ENCODE measurements around the gene PLPP1. TPM values are rescaled to one million over a fixed set of nuclear protein-coding genes. Genes with fewer than 3 reads are reported as not detected.

PLPP1 gene
- total RNA-seq, 2 donors from 2014 or later: 56.8 to 87.8 TPM

DNA sequence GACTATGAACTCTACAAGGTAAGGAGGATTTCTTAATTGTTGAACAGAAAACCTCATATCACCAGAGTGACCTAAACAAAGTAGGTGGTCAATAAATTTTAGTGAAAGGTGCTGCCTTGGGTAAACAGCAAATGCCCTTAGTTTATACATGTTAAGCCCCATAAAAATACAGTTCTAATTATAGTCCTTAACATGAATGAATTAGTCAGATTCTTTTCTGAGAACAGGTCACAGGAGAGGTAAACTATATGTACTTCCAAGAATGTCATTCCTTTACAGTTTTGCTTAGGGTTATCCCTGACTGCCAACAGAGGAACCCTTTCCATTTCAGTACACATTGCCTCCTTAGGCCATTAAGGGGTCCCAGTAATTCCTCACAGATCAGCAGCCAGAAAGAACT lies 64.9 kb downstream of the PLPP1 start:
- ATAC-seq: no peak
- intact Hi-C loops (cut with DNase I): no loop called here
- DNase-seq: no peak

GRCh38 chr5:55467862-55468551 lies 66.8 kb downstream of the PLPP1 start:
- ATAC-seq (no peak), DNase-seq (no peak)
- intact Hi-C loops (cut with DNase I): no loop called here

DNA sequence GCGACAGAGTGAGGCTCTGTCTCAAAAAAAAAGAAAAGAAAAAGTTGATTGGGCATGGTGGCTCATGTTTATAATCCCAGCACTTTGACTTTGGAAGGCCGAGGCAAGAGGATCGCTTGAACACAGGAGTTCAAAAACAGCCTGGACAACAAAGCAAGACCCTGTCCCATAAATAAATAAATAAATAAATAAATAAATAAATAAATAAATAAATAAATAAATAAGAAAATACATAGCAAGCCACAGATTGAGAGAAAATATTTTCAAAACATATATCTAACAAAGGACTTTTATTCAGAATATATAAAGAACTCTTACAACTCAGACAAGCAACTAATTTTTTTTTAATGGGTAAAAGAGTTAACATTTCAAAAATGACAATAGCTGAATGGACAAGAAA lies 71.2 kb downstream of the PLPP1 start:
- no peak for ATAC-seq
- intact Hi-C loops (cut with DNase I): no loop called here
- DNase-seq: no peak

DNA sequence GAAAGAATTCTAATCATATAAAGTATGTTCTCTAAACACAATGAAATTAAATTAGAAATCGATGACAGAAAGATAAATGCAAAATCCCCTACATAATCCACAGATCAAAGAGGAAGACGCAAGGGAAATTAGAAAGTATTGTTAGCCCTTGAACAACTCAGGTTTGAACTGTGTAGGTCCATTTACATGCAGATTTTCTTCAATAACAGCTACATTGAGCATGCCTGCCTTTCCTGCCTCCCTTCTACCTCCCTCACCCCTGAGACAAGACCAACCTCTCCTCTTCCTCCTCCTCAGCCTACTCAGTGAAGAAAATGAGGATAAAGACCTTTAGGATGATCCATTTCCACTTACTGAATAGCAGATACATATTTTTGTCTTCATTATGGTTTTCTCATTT lies 75.2 kb downstream of the PLPP1 start:
- DNase-seq (no peak), ATAC-seq (no peak)
- intact Hi-C loops (cut with DNase I): no loop called here

- DNase-seq (no peak), ATAC-seq (no peak)
- intact Hi-C loops (cut with DNase I): no loop called here
These were observed 78.4 kb downstream of the PLPP1 start for GRCh38 chr5:55456216-55456895.

DNA sequence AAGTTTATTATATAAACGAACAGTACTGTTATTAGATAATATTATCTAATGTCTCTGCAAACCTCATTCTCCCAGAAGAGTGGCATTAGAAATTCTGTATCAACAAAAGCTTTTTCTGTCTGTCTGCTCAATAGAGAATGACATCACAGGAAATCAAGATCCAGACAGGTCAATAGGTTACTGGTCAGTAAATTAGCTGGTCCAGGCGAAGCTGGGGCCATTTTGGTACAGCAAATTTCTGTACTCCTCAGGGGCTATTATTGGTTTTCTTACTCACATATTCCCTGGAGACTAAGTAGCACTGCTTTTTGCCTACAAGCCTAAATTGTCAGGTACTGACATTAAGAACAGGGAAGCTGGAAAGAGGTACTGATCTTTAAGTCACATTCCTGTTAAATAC lies 80.5 kb downstream of the PLPP1 start:
- DNase-seq (no peak), ATAC-seq (no peak)
- intact Hi-C loops (cut with DNase I): no loop called here

- intact Hi-C loops (cut with DNase I): no loop called here
- no peak for ATAC-seq
- no peak for DNase-seq
These were observed 81.6 kb downstream of the PLPP1 start for GRCh38 chr5:55453211-55453610.

GRCh38 chr5:55451976-55452375 lies 82.8 kb downstream of the PLPP1 start:
- DNase-seq (no peak), ATAC-seq (no peak)
- intact Hi-C loops (cut with DNase I): no loop called here

GRCh38 chr5:55450050-55450765 lies 84.6 kb downstream of the PLPP1 start:
- ATAC-seq: no peak
- no peak for DNase-seq
- intact Hi-C loops (cut with DNase I): no loop called here

DNA sequence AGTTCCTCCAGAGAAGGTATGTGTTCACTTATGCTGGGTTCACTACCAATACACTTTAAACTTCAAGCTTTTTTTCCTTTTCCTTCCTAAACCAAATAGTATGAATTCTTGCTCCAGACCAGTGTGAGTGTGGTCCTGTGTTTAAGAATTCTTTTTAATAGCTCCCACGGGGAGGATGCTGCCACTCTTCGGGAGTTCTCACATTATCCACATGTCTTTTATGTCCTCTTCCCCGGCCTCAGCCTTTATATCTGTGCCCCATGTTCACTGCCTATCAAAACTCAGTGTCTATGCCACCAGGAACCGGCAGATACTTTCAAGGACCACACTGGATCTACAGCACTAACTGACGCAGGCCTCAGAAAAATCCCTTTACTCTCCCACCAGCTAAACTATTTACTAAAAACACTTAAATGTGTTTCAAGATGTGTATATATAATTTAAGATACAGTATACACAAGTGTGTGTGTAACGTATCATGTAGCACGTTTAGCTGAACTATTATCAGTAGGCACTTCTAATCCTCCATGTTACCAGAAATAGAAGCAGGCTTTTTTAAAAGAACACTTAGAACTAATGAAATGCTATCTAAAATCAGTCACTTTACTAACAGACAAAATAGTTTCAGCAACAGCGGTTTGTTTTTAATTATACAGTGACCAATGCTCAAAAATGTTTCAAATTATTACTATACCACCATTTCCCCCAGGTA lies 88.0 kb downstream of the PLPP1 start:
- ATAC-seq (peak; percentile 43 to 58), DNase-seq (no peak)
- intact Hi-C loops (cut with DNase I): loop anchor here in 1 of 2 donors (10.0 kb wide), 1 partner anchor 68 kb away; no protein-coding TSS in a partner anchor

GRCh38 chr5:55445791-55446190 lies 89.0 kb downstream of the PLPP1 start:
- DNase-seq (no peak), ATAC-seq (no peak)
- intact Hi-C loops (cut with DNase I): loop anchor here in 1 of 2 donors (10.0 kb wide), 1 partner anchor 69 kb away; no protein-coding TSS in a partner anchor

- DNase-seq (no peak), ATAC-seq (no peak)
- intact Hi-C loops (cut with DNase I): loop anchor here in 1 of 2 donors (10.0 kb wide), 1 partner anchor 73 kb away; no protein-coding TSS in a partner anchor
These were observed 92.8 kb downstream of the PLPP1 start for GRCh38 chr5:55441954-55442353.

DNA sequence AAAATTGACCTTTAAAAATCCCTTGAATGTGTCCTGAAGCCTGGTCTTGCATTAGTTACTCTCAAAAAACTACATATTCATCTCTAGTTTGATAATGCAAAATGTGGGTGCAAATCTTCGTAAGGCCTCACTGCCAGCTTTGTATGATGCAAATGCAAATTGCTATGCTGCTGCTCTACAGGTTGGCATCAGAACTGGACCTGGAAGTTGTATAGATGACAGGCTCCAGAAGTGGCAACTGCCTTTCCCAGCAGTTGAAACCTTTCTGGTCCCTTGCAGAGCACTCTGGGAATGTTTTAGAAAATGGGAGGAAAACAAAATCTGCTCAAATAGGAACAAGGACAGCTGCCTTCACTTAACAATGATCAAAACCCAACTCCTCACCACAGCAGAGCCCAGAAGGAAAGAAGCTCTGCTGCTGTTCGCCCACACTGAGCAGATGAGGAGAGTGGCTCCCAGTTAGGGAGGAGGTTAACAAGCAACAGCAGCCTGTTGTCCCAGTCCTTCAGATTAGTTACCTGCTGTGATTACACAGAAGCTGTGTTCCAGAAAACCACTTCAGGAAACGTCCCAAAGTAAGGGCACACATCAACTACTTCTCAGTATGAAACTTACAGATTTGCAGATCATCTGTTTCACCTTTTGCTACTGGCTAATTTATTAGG lies 93.5 kb downstream of the PLPP1 start:
- DNase-seq: no peak
- intact Hi-C loops (cut with DNase I): loop anchor here in 1 of 2 donors (10.0 kb wide), 1 partner anchor 74 kb away; no protein-coding TSS in a partner anchor
- ATAC-seq: no peak

DNA sequence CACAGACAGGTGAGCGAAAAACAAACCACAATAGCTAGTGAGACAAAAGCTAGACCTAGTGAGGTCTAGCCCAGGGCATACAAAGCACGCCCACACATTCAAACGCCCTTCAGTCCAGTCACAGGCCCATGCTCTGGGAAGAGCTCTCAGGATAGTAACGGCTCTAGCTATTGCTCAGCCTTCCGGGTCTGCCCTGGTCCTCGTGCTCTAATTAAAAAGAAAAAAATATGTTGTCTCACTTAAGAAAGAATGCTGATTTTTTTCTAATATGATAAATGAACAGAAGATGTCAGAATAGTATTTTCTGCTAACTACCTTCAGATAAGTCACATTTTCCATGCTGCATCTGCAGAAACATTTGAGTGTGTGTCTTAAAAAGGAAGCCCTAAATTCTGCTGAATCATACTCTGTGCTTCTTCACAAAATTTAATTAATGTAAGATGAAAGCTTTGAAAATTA lies 94.5 kb downstream of the PLPP1 start:
- ATAC-seq (peak; percentile 37 to 40), DNase-seq (no peak)
- intact Hi-C loops (cut with DNase I): loop anchor here in 1 of 2 donors (10.0 kb wide), 1 partner anchor 75 kb away; no protein-coding TSS in a partner anchor

GRCh38 chr5:55438998-55439397 lies 95.8 kb downstream of the PLPP1 start:
- intact Hi-C loops (cut with DNase I): no loop called here
- DNase-seq (no peak), ATAC-seq (peak; percentile 44 to 56)

DNA sequence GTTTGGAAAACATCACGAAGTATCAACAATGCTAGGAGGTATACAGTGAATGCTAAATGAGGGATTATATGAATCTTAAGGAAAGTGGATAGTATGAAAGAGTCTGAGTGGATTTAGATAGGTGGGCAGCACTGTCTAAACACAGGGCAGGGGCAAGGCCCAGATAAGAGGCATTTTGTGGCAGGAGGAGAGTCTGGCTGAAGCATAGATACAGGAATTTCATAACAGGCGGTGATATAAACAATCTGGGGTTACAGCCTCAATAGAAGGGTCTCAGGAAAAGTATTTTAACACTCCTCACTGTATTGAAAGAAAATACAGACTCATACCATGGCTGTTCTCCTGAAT lies 96.9 kb downstream of the PLPP1 start:
- intact Hi-C loops (cut with DNase I): no loop called here
- no peak for DNase-seq
- ATAC-seq: peak; percentile 2 to 18

GRCh38 chr5:55437452-55437851 lies 97.3 kb downstream of the PLPP1 start:
- intact Hi-C loops (cut with DNase I): no loop called here
- DNase-seq (no peak), ATAC-seq (no peak)

DNA sequence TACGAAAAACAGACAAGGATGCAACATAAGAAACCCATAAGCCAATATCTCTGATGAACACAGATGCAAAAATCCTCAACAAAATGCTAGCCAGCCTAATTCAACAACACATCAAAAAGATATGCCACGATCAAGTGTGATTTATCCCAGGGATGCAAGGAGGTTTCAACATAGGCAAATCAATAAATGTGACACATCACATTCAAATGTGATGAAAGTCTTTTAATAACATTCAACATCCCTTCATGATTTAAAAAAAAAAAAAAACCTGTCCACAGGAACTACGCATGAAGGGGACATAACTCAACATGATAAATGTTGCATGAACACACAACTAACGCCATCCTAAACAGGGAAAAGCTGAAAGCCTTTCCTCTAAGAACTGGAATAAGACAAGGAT lies 102.2 kb downstream of the PLPP1 start:
- DNase-seq: no peak
- ATAC-seq: no peak
- intact Hi-C loops (cut with DNase I): no loop called here

Data from left cardiac atrium (tissue), 4 donors.